Common myeloid progenitor, CD34-positive (primary cell): Measurements from ENCODE around the gene TOM1.

Source experiments
- CTCF ChIA-PET: fragments of 350-600 bp; sonication (Branson Sonifier 250); formaldehyde crosslinking; loops from one replicate; lab custom pipeline; 2021; ENCODE audit warnings: antibody characterized with exemption; lab: Charles Lee
- POLR2A ChIA-PET: fragments of 350-600 bp; sonication (Branson Sonifier 250); formaldehyde crosslinking; loops from one replicate; lab custom pipeline; 2021; ENCODE audit warnings: antibody characterized with exemption; lab: Charles Lee
- DNase-seq, 3 donors: peaks; one replicate each; pipeline versions ENCODE4 v3.0.0 to v3.0.0-alpha.2; 2013
- H3K27ac ChIP-seq, 2 experiments: 1 replicate in 1 of 2; 2 replicates in 1 of 2; pipeline ENCODE4 v1.7.0; 2013; ENCODE audit warnings: inconsistent platforms in 2 of 2, low read length in 2 of 2, mild to moderate bottlenecking in 2 of 2, low read depth in 1 of 2, moderate library complexity in 1 of 2; ENCODE audit not compliant: severe bottlenecking in 2 of 2, insufficient read depth in 1 of 2, poor library complexity in 1 of 2
- H3K27me3 ChIP-seq, 5 experiments: replicated peaks in 2 of 5; 1 replicate in 3 of 5; 2 replicates in 2 of 5; pipeline versions ENCODE4 v1.6.1 to v1.7.0; 2013; ENCODE audit warnings: low read length in 4 of 5, mild to moderate bottlenecking in 2 of 5, moderate library complexity in 2 of 5, inconsistent platforms in 1 of 5; ENCODE audit not compliant: insufficient read depth in 5 of 5, control insufficient read depth in 4 of 5
- H3K36me3 ChIP-seq, 4 experiments: 1 replicate in 2 of 4; 2 replicates in 2 of 4; pipeline versions ENCODE4 v1.6.1 to v1.7.0; 2013; ENCODE audit warnings: low read length in 3 of 4, control low read depth in 1 of 4, mild to moderate bottlenecking in 1 of 4; ENCODE audit not compliant: control insufficient read depth in 4 of 4, insufficient read depth in 4 of 4
- H3K4me1 ChIP-seq, 4 experiments: 1 replicate in 3 of 4; 2 replicates in 1 of 4; pipeline versions ENCODE4 v1.6.1 to v1.7.1; 2013; ENCODE audit warnings: low read length in 3 of 4, mild to moderate bottlenecking in 3 of 4, control low read depth in 1 of 4, inconsistent platforms in 1 of 4, moderate library complexity in 1 of 4; ENCODE audit not compliant: control insufficient read depth in 4 of 4, insufficient read depth in 4 of 4; ENCODE audit errors: control extremely low read depth in 1 of 4
- H3K4me3 ChIP-seq, 7 experiments: 1 replicate in 4 of 7; 2 replicates in 3 of 7; pipeline versions ENCODE4 v1.5.1 to v1.7.0; 2013; ENCODE audit warnings: mild to moderate bottlenecking in 7 of 7, low read length in 6 of 7, moderate library complexity in 6 of 7, inconsistent platforms in 2 of 7, low read depth in 2 of 7, control low read depth in 1 of 7; ENCODE audit not compliant: insufficient read depth in 4 of 7, control insufficient read depth in 1 of 7; ENCODE audit errors: extremely low read depth in 1 of 7
- H3K9me3 ChIP-seq, 5 experiments: 1 replicate in 4 of 5; 2 replicates in 1 of 5; pipeline versions ENCODE4 v1.6.1 to v1.7.1; 2013; ENCODE audit warnings: low read length in 4 of 5, mild to moderate bottlenecking in 2 of 5, inconsistent platforms in 1 of 5, low read depth in 1 of 5, moderate library complexity in 1 of 5; ENCODE audit not compliant: control insufficient read depth in 4 of 5, insufficient read depth in 2 of 5; ENCODE audit errors: control extremely low read depth in 1 of 5
- WGBS: methylation state at CpG from one replicate; pipeline ENCODE4 v1.1.5; 2013; ENCODE audit not compliant: insufficient coverage; 5-methylcytosine and 5-hydroxymethylcytosine counted together

Gene TOM1

GRCh38 chr22:35344956-35345690, 45.4 kb downstream of the TOM1 start:
- WGBS, result 96% methylated on average over 13 of the region's 14 CpGs
- Histone ChIP-seq H3K27me3 (no peaks in the 10 kb centered on the region), H3K9me3 (no peaks in the 10 kb centered on the region), H3K4me1 (peaks cover 0 to 7% (median 4%) of the 10 kb centered on the region in 4 experiments), H3K4me3 (no peak overlapping the region), H3K36me3 (peaks cover 0 to 38% (median 25%) of the 10 kb centered on the region in 4 experiments), H3K27ac (no peak overlapping the region)
- ChIA-PET CTCF (interaction anchor here (1.1 to 1.4 kb wide), 2 partner anchors 11 to 53 kb away, joined by 3 to 4 read pairs; no protein-coding TSS in a partner anchor), POLR2A (no interaction called here)
- no peak for DNase-seq

- peaks cover 0 to 34% (median 23%) of the 10 kb centered on the region in 4 experiments for H3K36me3 ChIP-seq
- H3K27me3 ChIP-seq, result peaks cover 0 to under 1% (median 0%) of the 10 kb centered on the region in 5 experiments
- ChIA-PET CTCF (interaction anchor here (0.7 to 1.1 kb wide), 2 partner anchors 8 to 52 kb away, joined by 3 read pairs; no protein-coding TSS in a partner anchor), POLR2A (no interaction called here)
- H3K4me1 ChIP-seq, result peaks cover 0 to 15% (median 12%) of the 10 kb centered on the region in 4 experiments
- H3K27ac ChIP-seq, result no peak overlapping the region
- 99% methylated on average over 11 of the region's 11 CpGs for WGBS
- no peaks in the 10 kb centered on the region for H3K9me3 ChIP-seq
- no peak for DNase-seq
- H3K4me3 ChIP-seq, result no peak overlapping the region
These were observed 46.3 kb downstream of the TOM1 start for GRCh38 chr22:35345808-35346505.

GRCh38 chr22:35346596-35347220, 47.0 kb downstream of the TOM1 start:
- no peaks in the 10 kb centered on the region for H3K9me3 ChIP-seq
- H3K36me3 ChIP-seq, result peaks cover 0 to 28% (median 16%) of the 10 kb centered on the region in 4 experiments
- DNase-seq, result no peak
- peaks cover 0 to 22% (median 19%) of the 10 kb centered on the region in 4 experiments for H3K4me1 ChIP-seq
- peaks cover 0 to 8% (median 4%) of the 10 kb centered on the region in 5 experiments for H3K27me3 ChIP-seq
- WGBS, result 95% methylated on average over 15 of the region's 19 CpGs
- H3K27ac ChIP-seq, result no peak overlapping the region
- H3K4me3 ChIP-seq, result no peak overlapping the region
- ChIA-PET POLR2A (no interaction called here), CTCF (interaction anchor here (0.7 to 6.4 kb wide), 4 partner anchors 9 to 63 kb away, joined by 3 to 50 read pairs (median 3); no protein-coding TSS in a partner anchor)

GRCh38 chr22:35347462-35347861, 47.8 kb downstream of the TOM1 start:
- DNase-seq, result no peak
- ChIA-PET CTCF (interaction anchor here (1.5 to 6.4 kb wide), 2 partner anchors 10 to 62 kb away, joined by 3 to 50 read pairs; no protein-coding TSS in a partner anchor), POLR2A (no interaction called here)
- Histone ChIP-seq H3K4me1 (peaks cover 0 to 27% (median 24%) of the 10 kb centered on the region in 4 experiments), H3K4me3 (no peak overlapping the region), H3K27me3 (peaks cover 0 to 8% (median 4%) of the 10 kb centered on the region in 5 experiments), H3K9me3 (no peaks in the 10 kb centered on the region), H3K27ac (no peak overlapping the region), H3K36me3 (peaks cover 0 to 24% (median 14%) of the 10 kb centered on the region in 4 experiments)
- whole genome bisulfite sequencing, result 100% methylated on average over 6 of the region's 10 CpGs

GRCh38 chr22:35348026-35348590, 48.4 kb downstream of the TOM1 start:
- CTCF ChIA-PET, result interaction anchor here (0.6 to 6.4 kb wide), 5 partner anchors 10 to 583 kb away, joined by 3 to 50 read pairs (median 3); no protein-coding TSS in a partner anchor
- H3K4me3 ChIP-seq, result no peak overlapping the region
- peaks cover 0 to 33% (median 30%) of the 10 kb centered on the region in 4 experiments for H3K4me1 ChIP-seq
- H3K27ac ChIP-seq, result no peak overlapping the region
- DNase-seq, result no peak
- WGBS, result 97% methylated on average over 17 of the region's 18 CpGs
- POLR2A ChIA-PET, result no interaction called here
- H3K27me3 ChIP-seq, result peaks cover 0 to 8% (median 4%) of the 10 kb centered on the region in 5 experiments
- H3K36me3 ChIP-seq, result peaks cover 0 to 19% (median 13%) of the 10 kb centered on the region in 4 experiments
- H3K9me3 ChIP-seq, result no peaks in the 10 kb centered on the region

- peaks cover 0 to 38% (median 34%) of the 10 kb centered on the region in 4 experiments for H3K4me1 ChIP-seq
- H3K9me3 ChIP-seq, result no peaks in the 10 kb centered on the region
- H3K27ac ChIP-seq, result no peak overlapping the region
- DNase-seq, result no peak
- CTCF ChIA-PET, result interaction anchor here (0.6 to 6.4 kb wide), 5 partner anchors 13 to 582 kb away, joined by 3 to 50 read pairs (median 3); no protein-coding TSS in a partner anchor
- H3K27me3 ChIP-seq, result peaks cover 0 to 8% (median 4%) of the 10 kb centered on the region in 5 experiments
- POLR2A ChIA-PET, result no interaction called here
- peaks cover 0 to 14% (median 8%) of the 10 kb centered on the region in 4 experiments for H3K36me3 ChIP-seq
- no peak overlapping the region for H3K4me3 ChIP-seq
- WGBS, result 97% methylated on average over 4 of the region's 5 CpGs
These were observed 49.0 kb downstream of the TOM1 start for GRCh38 chr22:35348703-35349102.
